Mammary epithelial cell (primary cell): ENCODE measurements around the gene DCTN2.

Source experiments
- CTCF ChIP-seq, 2 donors: IDR thresholded peaks in 1 of 2; conservative IDR thresholded peaks in 1 of 2; 2 replicates each; pipeline ENCODE4 v1.5.1; 2011 to 2012; ENCODE audit warnings: inconsistent platforms in 2 of 2, low read length in 2 of 2, mild to moderate bottlenecking in 2 of 2, control low read depth in 1 of 2, low read depth in 1 of 2; ENCODE audit not compliant: insufficient read depth in 1 of 2; ENCODE audit errors: extremely low read depth in 1 of 2
- EZH2 ChIP-seq: IDR thresholded peaks from 2 replicates; pipeline ENCODE4 v1.6.1; 2012; ENCODE audit warnings: low read length, inconsistent platforms, borderline replicate concordance

DNA sequence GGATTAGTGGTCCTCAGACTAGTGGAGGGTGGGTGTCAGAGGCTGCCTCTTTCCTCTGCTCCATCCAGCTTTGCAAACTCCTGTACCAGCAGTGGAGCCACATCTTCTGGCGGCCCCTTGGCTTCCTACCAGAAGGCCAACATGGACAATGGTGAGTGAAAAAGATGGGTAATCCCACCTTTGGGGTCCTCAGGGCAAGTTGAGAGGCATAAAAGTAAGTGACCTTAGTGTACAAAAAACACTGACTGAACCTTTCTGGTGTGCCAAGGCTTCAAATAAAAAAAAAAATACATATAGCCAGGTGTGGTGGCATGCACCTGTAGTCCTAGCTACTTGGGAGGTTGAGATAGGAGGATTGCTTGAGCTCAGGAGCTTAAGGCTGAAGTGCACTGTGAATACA, 34.8 kb upstream of the DCTN2 start:
- TF ChIP-seq CTCF (conservative IDR thresholded peaks at IDR 0.05 in 1 of 2, IDR thresholded peaks at IDR 0.05 in 1 of 2; ENCODE audit: extremely low read depth in 1 of 2, insufficient read depth in 1 of 2, low read depth in 1 of 2, low read length in 2 of 2): no peak
- no peak for TF ChIP-seq EZH2
